Smooth muscle cell (in vitro differentiated cells): Measurements from ENCODE around the gene NME8. TPM values are rescaled to one million over a fixed set of nuclear protein-coding genes. Genes with fewer than 3 reads are reported as not detected.

Experiments
- DNase-seq: peaks from one replicate; lab custom pipeline; 2025; ENCODE audit not compliant: unreplicated experiment; lab: John Stamatoyannopoulos, UW
- H2AFZ ChIP-seq: fragments of 200-600 bp; sonication (generic); 2 replicates; pipeline ENCODE4 v1.6.0; 2016; ENCODE audit warnings: antibody characterized with exemption, low read depth, mild to moderate bottlenecking
- H3F3A ChIP-seq: fragments of 200-600 bp; sonication (generic); 2 replicates; pipeline ENCODE4 v1.6.0; 2017; ENCODE audit warnings: antibody characterized with exemption, low read depth
- H3K27ac ChIP-seq: fragments of 200-600 bp; sonication (generic); 2 replicates; pipeline ENCODE4 v1.5.1; 2016; ENCODE audit warnings: low read depth, mild to moderate bottlenecking
- H3K27me3 ChIP-seq: fragments of 200-600 bp; sonication (generic); 2 replicates; pipeline ENCODE4 v1.6.1; 2016; ENCODE audit warnings: low read depth, mild to moderate bottlenecking
- H3K36me3 ChIP-seq: fragments of 200-600 bp; sonication (generic); 2 replicates; pipeline ENCODE4 v1.5.1; 2016; ENCODE audit warnings: low read depth
- H3K4me1 ChIP-seq: fragments of 200-600 bp; sonication (generic); 2 replicates; pipeline ENCODE4 v1.5.1; 2016; ENCODE audit warnings: low read depth
- H3K4me2 ChIP-seq: fragments of 200-600 bp; sonication (generic); 2 replicates; pipeline ENCODE4 v1.6.0; 2016; ENCODE audit warnings: mild to moderate bottlenecking
- H3K4me3 ChIP-seq: fragments of 200-600 bp; sonication (generic); 2 replicates; pipeline ENCODE4 v1.5.1; 2016; ENCODE audit warnings: mild to moderate bottlenecking
- H3K79me2 ChIP-seq: fragments of 200-600 bp; sonication (generic); 2 replicates; pipeline ENCODE4 v1.6.0; 2016; ENCODE audit warnings: low read depth, mild to moderate bottlenecking
- H3K9ac ChIP-seq: fragments of 200-600 bp; sonication (generic); 2 replicates; pipeline ENCODE4 v1.6.0; 2016; ENCODE audit warnings: low read depth
- H3K9me3 ChIP-seq: fragments of 200-600 bp; sonication (generic); replicated peaks from 2 replicates; pipeline ENCODE4 v1.5.1; 2016; ENCODE audit warnings: low read depth
- H4K20me1 ChIP-seq: fragments of 200-600 bp; sonication (generic); 2 replicates; pipeline ENCODE4 v1.6.0; 2016; ENCODE audit warnings: low read depth
- WGBS: methylation state at CpG from one replicate; pipeline ENCODE4 v1.1.7; 2016; ENCODE audit warnings: low lambda C conversion rate; 5-methylcytosine and 5-hydroxymethylcytosine counted together
- polyA plus RNA-seq: library from polyadenylated mRNA; unstranded; fragments of >200 nt; fragmentation: Nextera tagmentation; extraction: Ambion mirVana; gene quantifications from 2 replicates; pipeline ENCODE4 v1.2.1, GENCODE V29; 2016
- total RNA-seq: library from RNA; depleted of rRNA; stranded (reverse); fragments of >200 nt; gene quantifications from 2 replicates; pipeline ENCODE4 v1.2.3, GENCODE V29; 2014
- TF ChIP-seq, protein P1 (sequence below): fragments of 200-600 bp; sonication (generic); IDR thresholded peaks from 2 replicates; pipeline ENCODE4 v1.5.1; 2017; ENCODE audit warnings: borderline replicate concordance, mild to moderate bottlenecking, antibody characterized with exemption; ENCODE audit not compliant: insufficient read depth, poor library complexity, severe bottlenecking

Gene NME8
- total and polyA plus RNA-seq, 2 experiments from 2014 or later = 0.13 to 0.61 TPM

DNA sequence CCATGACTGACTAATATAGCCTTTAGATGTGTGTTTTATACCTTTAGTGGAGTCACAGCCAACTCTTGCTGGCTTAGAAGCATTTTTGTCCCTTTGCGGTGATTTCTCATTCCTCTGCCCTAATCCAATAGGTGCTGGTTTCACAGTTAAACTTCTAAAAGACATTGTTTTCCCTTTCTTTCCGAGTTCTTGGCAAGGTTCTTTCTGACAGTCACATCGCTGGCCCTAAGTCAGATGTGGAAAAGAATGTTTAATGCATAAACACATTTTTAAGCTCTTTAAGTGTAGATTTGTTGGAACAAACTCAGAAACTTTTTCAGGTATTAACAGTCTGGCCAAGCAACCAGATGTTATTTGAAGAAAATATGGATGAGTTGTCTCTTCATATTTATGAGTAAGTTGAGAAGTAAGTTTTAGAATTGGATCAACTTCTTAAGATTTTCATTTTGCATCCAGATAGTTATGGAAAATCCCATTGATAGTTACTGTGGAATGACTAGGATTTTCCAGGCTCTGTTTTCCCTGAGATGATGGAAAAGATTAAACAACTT is 76.2 kb downstream of the NME8 start:
- Histone ChIP-seq H2AFZ (no peak overlapping the region), H3K4me1 (no peaks in the 10 kb centered on the region)
- 86% methylated on average over 3 of the region's 3 CpGs for WGBS

DNA sequence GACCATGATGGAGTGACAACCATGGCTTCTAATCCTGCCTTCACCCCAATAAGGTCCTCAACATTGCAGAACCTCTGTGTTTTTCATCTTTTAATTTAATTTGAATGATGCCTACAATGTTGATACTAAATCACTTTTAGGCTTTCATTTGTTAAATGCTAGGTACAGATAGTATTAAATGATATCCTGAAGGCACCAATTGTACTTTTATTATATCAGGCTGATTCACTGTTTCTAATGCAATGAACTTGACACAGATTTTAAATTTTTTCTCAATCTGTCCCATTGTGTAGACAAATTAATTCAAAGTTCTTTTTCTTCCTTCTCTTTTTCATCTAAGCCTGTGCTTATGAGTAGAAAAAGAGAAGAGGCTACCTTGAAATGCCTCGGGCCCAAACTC is 77.2 kb downstream of the NME8 start:
- no peaks in the 10 kb centered on the region for H3K36me3 ChIP-seq
- no peak overlapping the region for H3K4me2 ChIP-seq
- no peak overlapping the region for H2AFZ ChIP-seq
- DNase-seq = no peak
- H3K79me2 ChIP-seq = no peaks in the 10 kb centered on the region
- no peaks in the 10 kb centered on the region for H4K20me1 ChIP-seq
- no peak overlapping the region for H3K9ac ChIP-seq
- no peaks in the 10 kb centered on the region for H3F3A ChIP-seq
- H3K9me3 ChIP-seq = peaks cover 6% of the 10 kb centered on the region
- TF ChIP-seq, protein P1, sequence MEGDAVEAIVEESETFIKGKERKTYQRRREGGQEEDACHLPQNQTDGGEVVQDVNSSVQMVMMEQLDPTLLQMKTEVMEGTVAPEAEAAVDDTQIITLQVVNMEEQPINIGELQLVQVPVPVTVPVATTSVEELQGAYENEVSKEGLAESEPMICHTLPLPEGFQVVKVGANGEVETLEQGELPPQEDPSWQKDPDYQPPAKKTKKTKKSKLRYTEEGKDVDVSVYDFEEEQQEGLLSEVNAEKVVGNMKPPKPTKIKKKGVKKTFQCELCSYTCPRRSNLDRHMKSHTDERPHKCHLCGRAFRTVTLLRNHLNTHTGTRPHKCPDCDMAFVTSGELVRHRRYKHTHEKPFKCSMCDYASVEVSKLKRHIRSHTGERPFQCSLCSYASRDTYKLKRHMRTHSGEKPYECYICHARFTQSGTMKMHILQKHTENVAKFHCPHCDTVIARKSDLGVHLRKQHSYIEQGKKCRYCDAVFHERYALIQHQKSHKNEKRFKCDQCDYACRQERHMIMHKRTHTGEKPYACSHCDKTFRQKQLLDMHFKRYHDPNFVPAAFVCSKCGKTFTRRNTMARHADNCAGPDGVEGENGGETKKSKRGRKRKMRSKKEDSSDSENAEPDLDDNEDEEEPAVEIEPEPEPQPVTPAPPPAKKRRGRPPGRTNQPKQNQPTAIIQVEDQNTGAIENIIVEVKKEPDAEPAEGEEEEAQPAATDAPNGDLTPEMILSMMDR = no peak
- no peak overlapping the region for H3K27ac ChIP-seq
- 95% methylated on average over 1 of the region's 1 CpG for WGBS
- no peaks in the 10 kb centered on the region for H3K4me1 ChIP-seq
- no peaks in the 10 kb centered on the region for H3K27me3 ChIP-seq
- H3K4me3 ChIP-seq = no peak overlapping the region

More for the DNA sequence above, 76.2 kb downstream of the NME8 start:
- no peaks in the 10 kb centered on the region for H3K79me2 ChIP-seq
- H3K4me3 ChIP-seq = no peak overlapping the region
- no peaks in the 10 kb centered on the region for H3K36me3 ChIP-seq
- no peak overlapping the region for H3K4me2 ChIP-seq
- no peak overlapping the region for H3K9ac ChIP-seq
- DNase-seq = no peak
- H3K9me3 ChIP-seq = peaks cover 6% of the 10 kb centered on the region
- H3K27me3 ChIP-seq = peaks cover 7% of the 10 kb centered on the region
- H4K20me1 ChIP-seq = no peaks in the 10 kb centered on the region
- TF ChIP-seq, protein P1 = no peak
- H3K27ac ChIP-seq = no peak overlapping the region
- no peaks in the 10 kb centered on the region for H3F3A ChIP-seq

DNA sequence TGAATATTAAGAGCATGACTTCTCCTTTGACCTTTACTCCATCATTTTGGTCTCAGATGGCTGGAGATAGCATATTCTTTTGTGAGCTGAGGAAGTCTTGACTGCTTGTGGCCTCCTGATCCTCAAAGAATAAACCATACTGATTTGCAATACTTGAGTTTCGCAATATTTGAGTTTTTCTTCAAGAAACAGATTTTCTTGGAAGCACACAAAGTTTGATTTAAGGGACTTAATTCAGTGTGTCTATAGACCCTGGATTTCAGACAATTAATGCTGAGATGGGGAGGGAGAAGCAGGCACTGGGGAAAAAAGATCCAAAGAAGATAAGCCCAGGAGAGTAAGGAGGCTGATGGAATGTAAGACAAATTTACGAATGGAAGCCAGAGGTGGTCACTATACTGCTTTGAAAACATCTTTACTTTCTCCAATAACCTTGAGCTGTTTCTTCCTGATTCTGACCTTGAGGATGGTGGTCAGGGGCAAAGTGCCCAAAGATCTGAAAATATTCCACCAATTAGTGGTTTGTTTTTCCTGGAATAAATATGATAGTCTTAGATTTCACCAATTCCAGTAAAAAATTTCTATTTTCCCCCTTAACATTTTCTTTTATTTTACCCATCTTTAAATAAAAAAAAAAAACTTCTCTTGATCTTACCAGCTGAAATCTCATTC is 79.5 kb downstream of the NME8 start:
- H3K4me1 ChIP-seq = no peaks in the 10 kb centered on the region
- no peak overlapping the region for H3K4me2 ChIP-seq
- no peak overlapping the region for H3K9ac ChIP-seq
- no peak overlapping the region for H3K27ac ChIP-seq
- no peaks in the 10 kb centered on the region for H3K27me3 ChIP-seq
- no peaks in the 10 kb centered on the region for H4K20me1 ChIP-seq
- 82% methylated on average over 2 of the region's 2 CpGs for WGBS
- no peaks in the 10 kb centered on the region for H3F3A ChIP-seq
- no peaks in the 10 kb centered on the region for H3K36me3 ChIP-seq
- H3K9me3 ChIP-seq = peaks cover 6% of the 10 kb centered on the region
- no peak overlapping the region for H3K4me3 ChIP-seq
- TF ChIP-seq, protein P1 = no peak
- H2AFZ ChIP-seq = no peak overlapping the region
- H3K79me2 ChIP-seq = no peaks in the 10 kb centered on the region
- no peak for DNase-seq

DNA sequence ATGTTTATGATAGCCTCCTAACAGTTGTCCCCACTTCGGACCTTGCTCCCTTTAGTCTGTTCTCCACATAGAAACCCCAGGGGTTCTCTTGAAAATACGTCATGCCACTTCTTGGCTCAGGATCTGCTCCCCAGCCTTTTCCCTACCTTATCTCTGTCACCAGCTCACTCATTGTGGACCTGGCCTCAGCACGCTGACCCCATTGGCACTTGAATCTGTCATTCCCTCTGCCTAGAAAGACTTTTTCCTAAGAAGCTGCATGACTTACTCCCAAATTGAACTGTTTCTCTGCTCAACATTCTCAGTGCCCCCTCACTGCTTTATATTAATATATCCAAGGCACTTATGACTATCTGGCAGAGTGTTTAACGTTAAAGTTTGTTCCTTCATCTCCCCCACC is 80.5 kb downstream of the NME8 start:
- WGBS = 92% methylated on average over 4 of the region's 4 CpGs
- H3K36me3 ChIP-seq = no peaks in the 10 kb centered on the region
- no peaks in the 10 kb centered on the region for H3K4me1 ChIP-seq
- H3K9ac ChIP-seq = no peak overlapping the region
- H3F3A ChIP-seq = no peaks in the 10 kb centered on the region
- TF ChIP-seq, protein P1 = no peak
- H3K9me3 ChIP-seq = peaks cover 6% of the 10 kb centered on the region
- H3K4me3 ChIP-seq = no peak overlapping the region
- no peak overlapping the region for H2AFZ ChIP-seq
- DNase-seq = no peak
- no peaks in the 10 kb centered on the region for H4K20me1 ChIP-seq
- no peaks in the 10 kb centered on the region for H3K79me2 ChIP-seq
- no peaks in the 10 kb centered on the region for H3K27me3 ChIP-seq
- H3K27ac ChIP-seq = no peak overlapping the region
- no peak overlapping the region for H3K4me2 ChIP-seq
